BLaER1 treated with 17β-estradiol and CSF1 and Interleukin-3, amounts not matched to agents 10 nM and 100 nM (cell line): ENCODE data around the gene FZD8.

Experiments
- H3K27ac ChIP-seq, 11 experiments: shearing (Covaris generic); formaldehyde crosslinking; 2 replicates each; pipeline ENCODE4 v1.8.1; 2022
- H3K27me3 ChIP-seq, 11 experiments: shearing (Covaris generic); formaldehyde crosslinking; 2 replicates each; pipeline ENCODE4 v1.8.1; 2022
- H3K36me3 ChIP-seq, 11 experiments: shearing (Covaris generic); formaldehyde crosslinking; 2 replicates each; pipeline ENCODE4 v1.8.1; 2022
- H3K4me1 ChIP-seq, 10 experiments: shearing (Covaris generic); formaldehyde crosslinking; 2 replicates each; pipeline ENCODE4 v1.8.1; 2022
- H3K4me2 ChIP-seq, 11 experiments: shearing (Covaris generic); formaldehyde crosslinking; 2 replicates each; pipeline ENCODE4 v1.8.1; 2022
- H3K4me3 ChIP-seq, 10 experiments: shearing (Covaris generic); formaldehyde crosslinking; 2 replicates each; pipeline ENCODE4 v1.8.1; 2022
- H3K9ac ChIP-seq, 11 experiments: shearing (Covaris generic); formaldehyde crosslinking; 2 replicates each; pipeline ENCODE4 v1.8.1; 2022
- H3K9me3 ChIP-seq, 11 experiments: shearing (Covaris generic); formaldehyde crosslinking; replicated peaks in 1 of 11; 2 replicates each; pipeline ENCODE4 v1.8.1; 2022
- H4K20me1 ChIP-seq, 11 experiments: shearing (Covaris generic); formaldehyde crosslinking; 2 replicates each; pipeline ENCODE4 v1.8.1; 2022
- Cebpa-rat ChIP-seq, 11 experiments: shearing (Covaris generic); IDR thresholded peaks; 2 replicates each; pipeline ENCODE4 v1.8.1; 2022

The FZD8 gene

DNA sequence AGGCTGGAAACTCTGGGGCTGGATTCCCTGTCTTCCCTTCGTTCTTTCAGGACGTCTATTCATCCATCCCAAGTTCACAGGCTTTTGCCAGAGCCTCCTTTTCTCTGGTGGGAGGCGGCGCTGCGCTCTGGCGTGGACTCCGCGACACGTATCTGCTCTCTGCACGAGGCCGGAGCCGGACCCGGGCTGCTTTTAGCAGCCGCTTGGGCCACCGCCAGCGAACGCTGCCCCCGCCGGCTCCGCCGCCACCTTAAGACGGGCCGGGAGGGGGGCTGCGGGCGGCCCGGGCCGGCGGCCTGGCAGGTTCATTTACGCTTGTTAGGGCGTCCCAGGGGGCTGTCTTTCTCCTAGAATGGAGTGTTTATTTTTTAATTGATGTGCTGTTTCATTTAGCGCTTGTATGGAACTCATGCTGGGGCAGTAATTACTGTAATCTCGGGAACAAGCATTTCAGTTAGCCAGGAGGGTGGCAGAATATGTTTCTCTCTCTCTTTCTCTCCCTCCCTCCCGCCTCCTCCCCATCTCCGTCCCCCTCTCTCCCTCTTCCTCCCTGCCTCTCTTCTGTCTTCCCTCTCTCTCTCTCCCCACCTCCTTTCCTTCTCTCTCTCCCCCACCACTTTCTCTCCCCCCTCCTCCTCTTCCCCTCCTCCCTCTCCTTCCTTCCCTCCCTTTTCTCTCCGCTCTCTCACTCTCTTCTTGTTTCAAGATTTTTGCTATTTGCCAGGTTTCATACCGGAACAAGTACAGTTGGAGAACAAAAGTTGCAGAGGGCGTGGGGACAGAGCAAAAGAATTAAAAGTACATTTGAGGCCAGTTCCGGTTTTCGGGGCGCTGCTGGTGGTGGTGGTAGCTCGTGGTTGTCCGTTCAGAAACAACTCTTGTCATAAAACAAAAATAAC is 1.3 kb upstream of the FZD8 start:
- Histone ChIP-seq H3K27ac (peak overlapping the region; percentile 9 to 80 (median 51); a peak in 16 of 22 replicates), H3K9ac (peak overlapping the region; percentile 66 to 89 (median 83)), H3K4me2 (peak overlapping the region; percentile 95 to 100 (median 100)), H3K36me3 (peaks cover 0 to 3% (median 0%) of the 10 kb centered on the region in 11 experiments; a peak in 3 of 22 replicates), H3K4me3 (peak overlapping the region; percentile 73 to 97 (median 86)), H3K4me1 (peaks cover 5 to 33% (median 26%) of the 10 kb centered on the region in 10 experiments; a peak in 18 of 20 replicates), H3K27me3 (peaks cover 7 to 41% (median 32%) of the 10 kb centered on the region in 11 experiments; a peak in 21 of 22 replicates), H4K20me1 (peaks cover 0 to 25% (median 17%) of the 10 kb centered on the region in 11 experiments; a peak in 15 of 22 replicates), H3K9me3 (peaks cover 0 to 4% (median 0%) of the 10 kb centered on the region in 11 experiments; a peak in 2 of 22 replicates)
- no peak for TF ChIP-seq Cebpa-rat (IDR thresholded peaks at IDR 0.05)

DNA sequence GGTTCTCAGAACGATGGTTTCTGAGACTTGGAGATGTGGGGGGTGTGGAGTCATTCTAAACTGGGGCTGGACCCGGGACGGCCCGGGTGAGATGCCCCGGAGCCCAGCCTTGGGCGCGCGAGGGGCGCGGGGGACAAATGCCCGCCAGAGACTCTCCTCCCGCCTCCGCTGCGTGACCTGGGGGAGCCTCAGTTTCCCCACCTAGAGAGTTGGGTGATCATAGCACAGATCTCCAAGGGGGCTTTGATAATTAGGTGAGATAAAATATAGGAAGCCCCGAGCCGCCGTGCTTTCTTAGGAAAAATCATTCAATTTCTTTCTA is 658 bp upstream of the FZD8 start:
- Histone ChIP-seq H3K4me1 (peaks cover 5 to 35% (median 26%) of the 10 kb centered on the region in 10 experiments; a peak in 18 of 20 replicates), H3K4me2 (peak overlapping the region; percentile 95 to 100 (median 100)), H3K27ac (peak overlapping the region in 9 of 11 experiments; percentile 10 to 80 (median 52); a peak in 14 of 22 replicates), H3K27me3 (peaks cover 7 to 41% (median 33%) of the 10 kb centered on the region in 11 experiments; a peak in 21 of 22 replicates), H3K9me3 (peaks cover 0 to 4% (median 0%) of the 10 kb centered on the region in 11 experiments; a peak in 2 of 22 replicates), H3K36me3 (peaks cover 0 to 3% (median 0%) of the 10 kb centered on the region in 11 experiments; a peak in 3 of 22 replicates), H3K4me3 (peak overlapping the region; percentile 73 to 97 (median 86)), H3K9ac (peak overlapping the region; percentile 66 to 89 (median 83); a peak in 21 of 22 replicates), H4K20me1 (peaks cover 0 to 31% (median 24%) of the 10 kb centered on the region in 11 experiments; a peak in 16 of 22 replicates)
- TF ChIP-seq Cebpa-rat (IDR thresholded peaks at IDR 0.05) = no peak

DNA sequence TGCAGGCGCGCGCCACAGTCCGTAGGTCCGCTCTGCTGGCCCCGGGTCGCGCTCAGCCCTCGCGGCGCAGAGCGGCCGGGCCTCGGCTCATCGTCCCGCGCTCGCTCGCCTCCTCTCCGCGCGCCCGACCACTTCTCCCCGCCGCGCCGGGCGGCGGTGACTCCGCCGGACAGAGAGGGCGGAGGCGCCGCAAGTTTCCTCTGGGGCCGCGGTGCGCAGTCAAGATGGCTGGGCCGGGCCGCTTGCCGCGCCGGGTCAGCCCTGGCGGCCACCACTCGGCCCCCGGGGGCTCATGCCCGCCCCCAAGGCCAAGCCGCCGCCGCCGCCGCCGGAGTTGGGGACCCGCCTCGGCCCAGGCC is 441 bp downstream of the FZD8 start:
- Histone ChIP-seq H3K27ac (peak overlapping the region; percentile 30 to 81 (median 78); a peak in 21 of 22 replicates), H3K4me2 (peak overlapping the region; percentile 95 to 100 (median 100)), H3K9me3 (no peaks in the 10 kb centered on the region; a peak in 1 of 22 replicates), H3K9ac (peak overlapping the region; percentile 75 to 89 (median 83)), H3K4me3 (peak overlapping the region; percentile 73 to 97 (median 86)), H3K27me3 (peaks cover 7 to 41% (median 33%) of the 10 kb centered on the region in 11 experiments; a peak in 21 of 22 replicates), H3K4me1 (peaks cover 5 to 41% (median 27%) of the 10 kb centered on the region in 10 experiments; a peak in 18 of 20 replicates), H3K36me3 (peaks cover 0 to 3% (median 0%) of the 10 kb centered on the region in 11 experiments; a peak in 3 of 22 replicates), H4K20me1 (peaks cover 0 to 42% (median 29%) of the 10 kb centered on the region in 11 experiments; a peak in 16 of 22 replicates)
- no peak for TF ChIP-seq Cebpa-rat (IDR thresholded peaks at IDR 0.05)

DNA sequence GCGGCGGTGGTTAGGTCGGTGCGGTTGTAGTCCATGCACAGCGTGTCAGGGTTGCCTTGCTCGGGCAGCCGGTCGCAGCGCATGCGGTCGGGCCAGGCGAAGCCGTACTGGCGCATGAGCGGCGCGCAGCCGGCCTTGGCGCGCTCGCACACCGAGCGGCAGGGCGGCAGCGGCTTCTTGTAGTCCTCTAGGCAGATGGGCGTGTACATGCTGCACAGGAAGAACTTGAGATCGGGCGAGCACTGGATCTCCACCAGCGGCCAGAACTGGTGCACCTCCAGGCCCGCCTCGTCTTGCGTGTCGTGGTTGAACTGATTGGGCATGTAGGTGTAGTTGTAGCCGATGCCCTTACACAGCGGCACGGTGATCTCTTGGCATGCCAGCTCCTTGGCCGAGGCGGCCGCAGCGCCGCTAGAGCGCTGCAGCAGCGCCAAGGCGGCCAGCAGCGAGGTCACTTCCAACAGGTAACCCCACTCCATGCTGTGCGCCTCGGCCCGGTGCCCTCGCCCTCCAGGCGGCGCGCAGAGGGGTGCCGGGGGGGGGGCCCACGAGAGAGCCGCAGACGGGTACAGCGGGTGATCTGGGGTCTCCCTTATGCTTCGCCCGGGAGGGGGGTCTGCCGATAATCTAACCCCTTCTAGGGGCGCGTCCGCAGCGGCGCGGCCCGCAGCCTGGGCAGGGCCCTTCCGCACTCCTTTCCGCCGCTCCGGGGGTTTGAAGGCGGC is 983 bp downstream of the FZD8 start:
- peaks cover 5 to 41% (median 27%) of the 10 kb centered on the region in 10 experiments; a peak in 18 of 20 replicates for H3K4me1 ChIP-seq
- no peaks in the 10 kb centered on the region; a peak in 1 of 22 replicates for H3K9me3 ChIP-seq
- peaks cover 0 to 48% (median 29%) of the 10 kb centered on the region in 11 experiments; a peak in 16 of 22 replicates for H4K20me1 ChIP-seq
- peaks cover 0 to 3% (median 0%) of the 10 kb centered on the region in 11 experiments; a peak in 3 of 22 replicates for H3K36me3 ChIP-seq
- peak overlapping the region; percentile 95 to 100 (median 100) for H3K4me2 ChIP-seq
- H3K9ac ChIP-seq = peak overlapping the region; percentile 75 to 89 (median 83)
- H3K27me3 ChIP-seq = peaks cover 7 to 41% (median 33%) of the 10 kb centered on the region in 11 experiments; a peak in 21 of 22 replicates
- peak overlapping the region; percentile 73 to 97 (median 86) for H3K4me3 ChIP-seq
- TF ChIP-seq Cebpa-rat (IDR thresholded peaks at IDR 0.05) = no peak
- H3K27ac ChIP-seq = peak overlapping the region; percentile 30 to 81 (median 78); a peak in 21 of 22 replicates

DNA sequence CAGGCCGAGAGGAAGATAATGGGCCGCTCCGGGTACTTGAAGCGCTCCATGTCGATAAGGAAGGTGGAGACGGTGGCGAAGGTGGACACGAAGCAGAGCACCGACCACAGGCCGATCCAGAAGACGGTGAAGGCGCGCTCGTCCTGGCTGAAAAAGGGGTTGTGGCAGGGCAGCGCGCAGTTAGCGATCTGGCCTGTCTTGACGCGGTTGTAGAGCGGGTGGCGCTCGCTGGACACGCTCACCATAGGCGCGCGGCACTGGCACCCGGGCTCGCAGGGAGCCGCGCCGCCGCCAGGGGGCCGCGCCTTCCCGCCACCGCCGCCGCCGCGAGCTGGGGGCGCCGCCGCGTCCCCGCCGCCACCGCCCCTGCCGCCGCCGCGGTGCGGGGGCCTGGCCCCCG is 1.6 kb downstream of the FZD8 start:
- H3K9ac ChIP-seq = peak overlapping the region in 9 of 11 experiments; percentile 75 to 89 (median 83); a peak in 19 of 22 replicates
- peaks cover 0 to 52% (median 29%) of the 10 kb centered on the region in 11 experiments; a peak in 16 of 22 replicates for H4K20me1 ChIP-seq
- TF ChIP-seq Cebpa-rat (IDR thresholded peaks at IDR 0.05) = no peak
- peaks cover 7 to 41% (median 33%) of the 10 kb centered on the region in 11 experiments; a peak in 21 of 22 replicates for H3K27me3 ChIP-seq
- H3K27ac ChIP-seq = peak overlapping the region in 8 of 11 experiments; percentile 69 to 81 (median 80); a peak in 12 of 22 replicates
- peaks cover 0 to 3% (median 0%) of the 10 kb centered on the region in 11 experiments; a peak in 3 of 22 replicates for H3K36me3 ChIP-seq
- peak overlapping the region; percentile 95 to 100 (median 100) for H3K4me2 ChIP-seq
- H3K4me3 ChIP-seq = peak overlapping the region; percentile 73 to 97 (median 86)
- peaks cover 5 to 41% (median 27%) of the 10 kb centered on the region in 10 experiments; a peak in 18 of 20 replicates for H3K4me1 ChIP-seq
- no peaks in the 10 kb centered on the region; a peak in 1 of 22 replicates for H3K9me3 ChIP-seq

DNA sequence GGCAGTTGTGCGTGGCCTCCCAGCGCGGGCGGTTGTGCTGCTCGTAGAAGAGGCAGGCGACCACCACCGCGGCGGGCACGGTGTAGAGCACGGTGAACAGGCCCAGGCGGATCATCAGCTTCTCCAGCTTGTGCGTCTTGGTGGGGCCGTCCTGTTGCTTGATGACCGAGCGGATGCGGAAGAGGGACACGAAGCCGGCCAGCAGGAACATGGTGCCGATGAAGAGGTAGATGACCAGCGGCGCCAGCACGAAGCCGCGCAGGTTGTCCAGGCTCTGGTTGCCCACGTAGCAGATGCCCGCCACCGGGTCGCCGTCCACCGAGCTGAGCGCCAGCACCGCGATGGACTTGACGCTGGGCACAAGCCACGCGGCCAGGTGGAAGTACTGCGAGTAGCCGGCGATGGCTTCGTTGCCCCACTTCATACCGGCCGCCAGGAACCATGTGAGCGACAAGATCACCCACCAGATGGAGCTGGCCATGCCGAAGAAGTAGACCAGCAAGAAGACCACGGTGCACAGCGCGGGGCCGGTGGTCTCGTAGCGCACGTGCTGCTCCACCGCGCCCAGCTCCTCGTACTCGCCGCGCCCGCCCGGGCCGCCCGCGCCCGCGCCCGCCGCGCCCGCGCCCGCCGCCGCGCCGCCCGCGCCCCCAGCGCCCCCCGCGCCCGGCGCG is 2.2 kb downstream of the FZD8 start:
- Histone ChIP-seq H3K27ac (no peak overlapping the region), H3K36me3 (peaks cover 0 to 3% (median 0%) of the 10 kb centered on the region in 11 experiments; a peak in 3 of 22 replicates), H3K4me2 (peak overlapping the region; percentile 95 to 100 (median 100)), H3K4me1 (peaks cover 5 to 41% (median 27%) of the 10 kb centered on the region in 10 experiments; a peak in 18 of 20 replicates), H3K9me3 (no peaks in the 10 kb centered on the region; a peak in 1 of 22 replicates), H3K27me3 (peaks cover 4 to 36% (median 30%) of the 10 kb centered on the region in 11 experiments; a peak in 21 of 22 replicates), H3K4me3 (peak overlapping the region; percentile 73 to 97 (median 86)), H3K9ac (peak overlapping the region in 9 of 11 experiments; percentile 51 to 89 (median 83); a peak in 16 of 22 replicates), H4K20me1 (peaks cover 0 to 52% (median 29%) of the 10 kb centered on the region in 11 experiments; a peak in 16 of 22 replicates)
- no peak for TF ChIP-seq Cebpa-rat (IDR thresholded peaks at IDR 0.05)

DNA sequence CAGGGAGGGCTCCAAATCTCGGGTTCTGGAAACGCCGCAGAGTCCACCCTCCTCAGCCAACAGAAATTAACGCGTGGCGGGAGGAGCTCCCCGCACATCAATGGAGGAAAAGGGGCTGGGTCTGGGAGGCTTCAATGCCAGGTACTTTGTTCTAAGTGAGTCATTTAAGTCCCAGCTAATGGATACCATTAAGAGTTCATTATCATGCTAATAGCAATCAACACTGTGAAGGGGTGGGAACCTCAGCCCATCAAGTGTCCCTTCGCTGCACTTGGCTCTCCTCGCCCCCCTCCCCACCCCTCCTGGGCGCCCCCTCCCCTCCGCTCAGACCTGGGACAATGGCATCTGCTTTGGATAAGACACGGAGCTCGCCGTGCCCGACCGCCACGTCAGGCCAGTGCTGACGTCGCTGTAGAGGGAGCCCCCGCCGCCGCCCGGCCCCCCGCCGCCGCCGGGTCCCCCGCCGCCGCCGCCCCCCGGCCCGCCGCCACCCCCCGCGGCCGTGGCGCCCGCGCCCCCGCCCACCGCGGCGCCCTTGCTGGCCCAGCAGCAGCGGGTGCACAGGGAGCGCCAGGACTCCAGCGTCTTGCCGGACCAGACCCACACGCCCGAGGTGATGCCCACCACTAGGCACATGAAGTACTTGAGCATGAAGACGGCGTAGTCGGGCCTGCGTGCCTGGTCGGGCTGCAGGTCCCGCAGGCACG is 2.9 kb downstream of the FZD8 start:
- Histone ChIP-seq H3K27ac (no peak overlapping the region), H3K9me3 (no peaks in the 10 kb centered on the region; a peak in 1 of 22 replicates), H3K9ac (no peak overlapping the region), H3K4me3 (peak overlapping the region in 7 of 10 experiments; percentile 82 to 97 (median 90); a peak in 6 of 20 replicates), H4K20me1 (peaks cover 0 to 52% (median 29%) of the 10 kb centered on the region in 11 experiments; a peak in 16 of 22 replicates), H3K36me3 (peaks cover 0 to 3% (median 0%) of the 10 kb centered on the region in 11 experiments; a peak in 3 of 22 replicates), H3K4me1 (peaks cover 5 to 37% (median 22%) of the 10 kb centered on the region in 10 experiments; a peak in 18 of 20 replicates), H3K4me2 (peak overlapping the region; percentile 95 to 100 (median 100); a peak in 19 of 22 replicates), H3K27me3 (peaks cover 3 to 29% (median 23%) of the 10 kb centered on the region in 11 experiments; a peak in 21 of 22 replicates)
- no peak for TF ChIP-seq Cebpa-rat (IDR thresholded peaks at IDR 0.05)
